GM12865 (cell line): ENCODE measurements around the gene ZDBF2.

Source experiments
- DNase-seq: peaks from one replicate; pipeline ENCODE4 v3.0.0; 2010; ENCODE audit warnings: low read depth
- H3K4me3 ChIP-seq: 2 replicates; pipeline ENCODE4 v1.5.1; 2011; ENCODE audit warnings: mild to moderate bottlenecking, low read depth, low read length, control low read depth
- CTCF ChIP-seq: IDR thresholded peaks from 2 replicates; pipeline ENCODE4 v1.5.1; 2011; ENCODE audit warnings: low read length, control low read depth, low read depth, inconsistent platforms; ENCODE audit not compliant: insufficient read depth; ENCODE audit errors: missing control alignments

The ZDBF2 gene

DNA sequence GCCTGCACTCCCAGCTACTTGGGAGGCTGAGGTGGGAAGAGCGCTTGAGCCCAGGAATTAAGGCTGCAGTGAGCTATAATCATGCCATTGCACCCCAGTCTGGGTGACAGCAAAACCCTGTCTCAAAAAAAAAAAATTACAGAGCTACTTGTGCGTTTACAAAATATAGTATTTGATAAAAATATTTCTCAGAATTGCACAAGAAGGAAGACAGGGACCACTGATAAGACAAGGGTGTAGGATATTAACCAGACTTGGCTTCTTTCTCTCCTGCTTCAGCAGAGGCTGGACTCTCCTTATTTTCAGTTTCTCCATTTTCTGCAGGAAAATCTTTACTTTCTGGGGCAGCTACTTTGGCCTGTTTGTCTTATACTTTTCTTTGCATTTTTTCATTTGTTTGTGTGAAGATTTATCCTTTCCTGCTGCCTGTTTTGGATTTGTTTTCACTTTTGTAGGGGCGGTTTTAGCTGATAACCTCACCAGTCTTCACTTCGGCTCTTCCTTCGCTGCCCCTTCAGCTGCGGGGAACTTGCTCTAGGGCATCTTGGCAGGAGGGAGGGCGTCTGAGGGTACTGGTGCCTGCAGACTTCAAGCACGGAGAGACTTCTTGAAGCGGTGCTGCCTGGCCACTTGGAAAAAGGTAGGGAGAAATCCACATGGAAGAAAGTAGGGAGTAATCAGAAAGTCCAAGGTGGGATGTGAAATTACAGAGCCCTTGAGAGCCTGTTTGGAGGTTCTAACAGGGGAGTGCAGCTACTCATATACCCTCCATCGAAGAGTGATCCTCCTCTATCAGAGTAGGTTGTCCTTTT lies 14.9 kb upstream of the ZDBF2 start:
- no peak overlapping the region for H3K4me3 ChIP-seq
- no peak for TF ChIP-seq CTCF
- DNase-seq, result no peak

DNA sequence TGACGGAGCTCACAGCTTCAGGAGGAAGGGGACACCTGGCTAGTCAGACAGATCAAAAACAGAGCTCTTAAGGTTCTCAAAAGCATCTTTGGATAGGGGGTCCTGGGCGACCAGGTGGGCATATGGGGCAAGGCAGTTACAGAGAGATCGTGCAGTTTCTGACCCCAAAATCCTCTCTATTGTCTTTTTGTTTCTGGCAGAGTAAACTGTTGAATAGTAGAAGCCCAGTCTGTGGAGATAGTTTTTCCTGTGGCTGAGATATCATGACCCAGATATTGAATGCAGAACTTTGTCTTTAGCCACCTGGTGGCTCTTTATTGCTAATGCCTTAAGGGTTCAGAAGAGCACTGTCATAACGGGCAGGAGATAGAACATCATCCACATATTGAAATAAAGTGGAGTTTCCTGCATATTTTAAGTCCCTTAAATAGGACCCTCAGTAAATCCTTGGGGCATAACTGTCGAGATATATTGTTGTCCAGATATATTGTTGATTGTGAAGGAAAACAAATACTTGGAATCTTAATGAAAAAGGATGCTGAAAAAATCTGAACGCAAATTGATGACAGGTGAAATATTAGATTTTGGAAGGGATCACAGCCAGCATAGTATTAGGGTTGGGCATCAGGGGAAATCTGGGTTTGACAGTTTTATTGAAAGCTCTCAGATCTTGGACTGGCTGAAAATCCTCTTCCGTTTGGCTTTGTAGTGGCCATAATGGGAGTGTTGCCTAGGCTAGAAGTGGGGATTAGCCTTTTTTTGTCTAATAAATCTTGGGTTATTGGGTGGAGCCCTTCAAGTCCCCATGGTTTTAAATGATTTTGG lies 14.1 kb upstream of the ZDBF2 start:
- TF ChIP-seq CTCF, result peak; percentile 49
- no peak overlapping the region for H3K4me3 ChIP-seq
- DNase-seq, result peak; percentile 48

DNA sequence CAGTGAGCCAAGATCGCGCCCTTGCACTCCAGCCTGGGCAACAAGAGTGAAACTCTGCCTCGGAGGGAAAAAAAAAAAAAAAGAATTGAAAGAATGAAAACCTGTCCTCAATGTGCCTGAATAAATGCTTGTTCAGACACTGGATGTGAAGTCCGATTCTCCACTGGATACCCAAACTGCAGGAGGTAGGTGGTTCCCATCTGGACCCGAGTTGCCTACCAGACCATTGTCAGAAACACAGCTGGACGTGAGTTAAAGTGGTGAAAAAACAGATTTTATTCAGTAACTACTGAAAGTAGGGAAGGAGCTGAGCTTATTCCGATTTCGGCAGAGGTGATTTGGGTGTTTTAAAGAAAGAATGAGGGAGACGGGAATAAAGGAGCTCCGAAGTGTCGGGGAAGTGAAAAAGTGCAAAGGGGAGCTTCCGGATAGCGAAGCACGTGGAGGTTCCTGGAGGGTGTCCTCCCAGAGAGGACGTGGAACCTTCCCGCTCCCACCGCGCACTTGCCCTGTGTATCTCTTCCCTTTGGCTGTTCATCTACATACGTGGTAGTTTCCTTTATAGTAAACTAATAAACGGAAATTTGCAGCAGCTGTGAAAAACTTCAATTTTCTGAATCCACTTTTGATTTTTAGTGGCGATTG lies 10.4 kb upstream of the ZDBF2 start:
- DNase-seq, result no peak
- no peak for TF ChIP-seq CTCF
- H3K4me3 ChIP-seq, result no peak overlapping the region

- no peak for TF ChIP-seq CTCF
- H3K4me3 ChIP-seq, result no peak overlapping the region
Observed at GRCh38 chr2:206266130-206267125, 8.0 kb upstream of the ZDBF2 start.

GRCh38 chr2:206267567-206267966 lies 6.9 kb upstream of the ZDBF2 start:
- no peak for DNase-seq
- TF ChIP-seq CTCF, result no peak
- no peak overlapping the region for H3K4me3 ChIP-seq

More at GRCh38 chr2:206266130-206267125, 8.0 kb upstream of the ZDBF2 start:
- no peak for DNase-seq

GRCh38 chr2:206271065-206271464 lies 3.4 kb upstream of the ZDBF2 start:
- no peak for DNase-seq
- TF ChIP-seq CTCF, result no peak
- H3K4me3 ChIP-seq, result no peak overlapping the region
